Measurements from ENCODE around the gene ISM2. TPM values are rescaled to one million over a fixed set of nuclear protein-coding genes. Genes with fewer than 3 reads are reported as not detected.

The ISM2 gene
- total and polyA plus RNA-seq, 2 of the 13 experiments (the other 11 are each of a cell fraction or from before 2014, with no cell fraction given): 1.8 to 40.7 TPM

DNA sequence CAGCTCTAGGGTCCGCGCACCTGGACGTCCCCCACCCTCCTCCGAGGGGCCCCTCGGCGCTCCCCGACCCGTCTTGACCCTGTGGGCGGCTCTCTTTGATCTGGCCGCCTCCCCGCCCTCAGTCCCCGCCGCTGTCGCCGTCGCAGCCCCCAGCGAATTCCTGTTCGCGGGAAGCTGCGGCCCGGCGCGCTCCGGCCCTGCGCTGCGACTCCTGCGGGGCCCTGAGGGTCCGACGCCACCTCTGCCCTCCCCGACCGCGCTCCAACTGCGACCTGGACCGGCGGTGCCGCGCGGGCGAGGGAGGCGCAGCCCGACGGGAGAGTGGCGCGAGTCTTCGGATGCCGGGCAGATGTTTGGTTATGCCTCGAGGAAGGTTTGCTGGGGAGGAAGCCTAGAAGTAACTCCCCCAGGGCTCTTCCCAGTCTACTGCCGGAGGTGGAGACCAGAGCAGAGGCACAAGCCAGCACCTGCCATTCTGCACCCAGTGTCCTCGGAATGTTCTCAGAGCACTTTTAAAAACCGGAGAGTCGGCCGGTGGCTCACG is 440 bp upstream of the ISM2 start (continued):
- TF ChIP-seq, protein P1, sequence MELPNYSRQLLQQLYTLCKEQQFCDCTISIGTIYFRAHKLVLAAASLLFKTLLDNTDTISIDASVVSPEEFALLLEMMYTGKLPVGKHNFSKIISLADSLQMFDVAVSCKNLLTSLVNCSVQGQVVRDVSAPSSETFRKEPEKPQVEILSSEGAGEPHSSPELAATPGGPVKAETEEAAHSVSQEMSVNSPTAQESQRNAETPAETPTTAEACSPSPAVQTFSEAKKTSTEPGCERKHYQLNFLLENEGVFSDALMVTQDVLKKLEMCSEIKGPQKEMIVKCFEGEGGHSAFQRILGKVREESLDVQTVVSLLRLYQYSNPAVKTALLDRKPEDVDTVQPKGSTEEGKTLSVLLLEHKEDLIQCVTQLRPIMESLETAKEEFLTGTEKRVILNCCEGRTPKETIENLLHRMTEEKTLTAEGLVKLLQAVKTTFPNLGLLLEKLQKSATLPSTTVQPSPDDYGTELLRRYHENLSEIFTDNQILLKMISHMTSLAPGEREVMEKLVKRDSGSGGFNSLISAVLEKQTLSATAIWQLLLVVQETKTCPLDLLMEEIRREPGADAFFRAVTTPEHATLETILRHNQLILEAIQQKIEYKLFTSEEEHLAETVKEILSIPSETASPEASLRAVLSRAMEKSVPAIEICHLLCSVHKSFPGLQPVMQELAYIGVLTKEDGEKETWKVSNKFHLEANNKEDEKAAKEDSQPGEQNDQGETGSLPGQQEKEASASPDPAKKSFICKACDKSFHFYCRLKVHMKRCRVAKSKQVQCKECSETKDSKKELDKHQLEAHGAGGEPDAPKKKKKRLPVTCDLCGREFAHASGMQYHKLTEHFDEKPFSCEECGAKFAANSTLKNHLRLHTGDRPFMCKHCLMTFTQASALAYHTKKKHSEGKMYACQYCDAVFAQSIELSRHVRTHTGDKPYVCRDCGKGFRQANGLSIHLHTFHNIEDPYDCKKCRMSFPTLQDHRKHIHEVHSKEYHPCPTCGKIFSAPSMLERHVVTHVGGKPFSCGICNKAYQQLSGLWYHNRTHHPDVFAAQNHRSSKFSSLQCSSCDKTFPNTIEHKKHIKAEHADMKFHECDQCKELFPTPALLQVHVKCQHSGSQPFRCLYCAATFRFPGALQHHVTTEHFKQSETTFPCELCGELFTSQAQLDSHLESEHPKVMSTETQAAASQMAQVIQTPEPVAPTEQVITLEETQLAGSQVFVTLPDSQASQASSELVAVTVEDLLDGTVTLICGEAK (IDR thresholded peaks at IDR 0.05): no peak
- TF ChIP-seq, protein P1 (CRISPR knock-in tag; IDR thresholded peaks at IDR 0.05): no peak
- 0 out of 2 replicates have a peak, but pooled peaks have one; percentile 10 for TF ChIP-seq TMF1 (CRISPR knock-in tag; IDR thresholded peaks at IDR 0.05; ENCODE audit: low read depth)
- 0 out of 2 replicates have a peak, but pooled peaks have one; percentile 12 for TF ChIP-seq ZC3H13 (CRISPR knock-in tag; IDR thresholded peaks at IDR 0.05)
- TF ChIP-seq ZXDC (CRISPR knock-in tag; IDR thresholded peaks at IDR 0.05): peak; percentile 11; the same call in 1 of the 2 replicates
- TF ChIP-seq ERF (CRISPR knock-in tag; IDR thresholded peaks at IDR 0.05): no peak
- TF ChIP-seq, protein P2, sequence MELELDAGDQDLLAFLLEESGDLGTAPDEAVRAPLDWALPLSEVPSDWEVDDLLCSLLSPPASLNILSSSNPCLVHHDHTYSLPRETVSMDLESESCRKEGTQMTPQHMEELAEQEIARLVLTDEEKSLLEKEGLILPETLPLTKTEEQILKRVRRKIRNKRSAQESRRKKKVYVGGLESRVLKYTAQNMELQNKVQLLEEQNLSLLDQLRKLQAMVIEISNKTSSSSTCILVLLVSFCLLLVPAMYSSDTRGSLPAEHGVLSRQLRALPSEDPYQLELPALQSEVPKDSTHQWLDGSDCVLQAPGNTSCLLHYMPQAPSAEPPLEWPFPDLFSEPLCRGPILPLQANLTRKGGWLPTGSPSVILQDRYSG (CRISPR knock-in tag; IDR thresholded peaks at IDR 0.05): no peak
- no peak for TF ChIP-seq KLF13 (CRISPR knock-in tag; IDR thresholded peaks at IDR 0.05)
- no peak for TF ChIP-seq MIER2 (CRISPR knock-in tag; IDR thresholded peaks at IDR 0.05)
- TF ChIP-seq PHF20 (CRISPR knock-in tag; IDR thresholded peaks at IDR 0.05): peak; percentile 46
- no peak; the same call in 1 of the 2 replicates for TF ChIP-seq GABPB1 (CRISPR knock-in tag; IDR thresholded peaks at IDR 0.05)
- 0 out of 2 replicates have a peak, but pooled peaks have one; percentile 6 for TF ChIP-seq ZNF451 (CRISPR knock-in tag; IDR thresholded peaks at IDR 0.05)
- TF ChIP-seq SP2 (CRISPR knock-in tag; IDR thresholded peaks at IDR 0.05): no peak
- TF ChIP-seq FLYWCH1 (CRISPR knock-in tag; IDR thresholded peaks at IDR 0.05): no peak
- no peak for TF ChIP-seq ZNF292 (CRISPR knock-in tag; IDR thresholded peaks at IDR 0.05; ENCODE audit: borderline replicate concordance, low read depth)
- no peak for TF ChIP-seq GPBP1L1 (CRISPR knock-in tag; IDR thresholded peaks at IDR 0.05)
- TF ChIP-seq ZBTB7B (CRISPR knock-in tag; IDR thresholded peaks at IDR 0.05): 0 out of 2 replicates have a peak, but pooled peaks have one; percentile 13

Data from HepG2 (cell line).